HepG2 (cell line): ENCODE results near the gene ZBTB2. TPM values are rescaled to one million over a fixed set of nuclear protein-coding genes. Genes with fewer than 3 reads are reported as not detected.

ENCODE experiments used
- ATAC-seq: fragments of 200-7000 bp; cut with Tn5 transposase; 3 replicates; pipeline ENCODE4 v1.9.1; 2020; ENCODE audit warnings: mild to moderate bottlenecking, moderate library complexity
- BruUV-seq: library from RNA; stranded (reverse); fragments of 400-500 nt; replicated peaks from 2 replicates; lab custom pipeline; 2021; lab: Mats Ljungman, UMichigan
- CTCF ChIA-PET: fragments of 300-600 bp; formaldehyde crosslinking; extraction: SDS; loops from one replicate; lab custom pipeline; 2021; ENCODE audit warnings: low total read pairs, inconsistent platforms, low intra/inter-chr PET ratio; lab: Yijun Ruan, JAX
- POLR2A ChIA-PET: fragments of 350-600 bp; sonication (Branson Sonifier 250); formaldehyde crosslinking; loops from one replicate; lab custom pipeline; 2020; ENCODE audit warnings: antibody characterized with exemption, inconsistent platforms; lab: Yijun Ruan, JAX
- DNase-seq: peaks from one replicate; pipeline ENCODE4 v3.0.0-alpha.2; 2015; ENCODE audit warnings: low spot score
- FAIRE-seq: peaks from 3 replicates; lab custom pipeline; 2011; peaks lifted over from hg19 to GRCh38; lab: Jason Lieb, UNC
- H2AFZ ChIP-seq: one replicate; pipeline ENCODE4 v1.6.1; 2011; ENCODE audit warnings: low read length, inconsistent platforms
- H3K27ac ChIP-seq: fragments of 300-600 bp; 3 replicates; pipeline ENCODE4 v1.8.0; 2011; ENCODE audit warnings: mixed run types, mild to moderate bottlenecking, mixed read lengths, low read length, inconsistent platforms; ENCODE audit not compliant: insufficient read depth; ENCODE audit errors: extremely low read length
- H3K27me3 ChIP-seq, 2 experiments: fragments of 200-600 bp in 1 of 2; 2 replicates in 1 of 2; 3 replicates in 1 of 2; pipeline versions ENCODE4 v1.6.0 to v1.8.0; 2011; ENCODE audit warnings: low read length in 2 of 2, mild to moderate bottlenecking in 2 of 2, moderate library complexity in 2 of 2, inconsistent platforms in 1 of 2; ENCODE audit not compliant: insufficient read depth in 2 of 2, control insufficient read depth in 1 of 2
- H3K36me3 ChIP-seq, 2 experiments: fragments of 200-600 bp in 1 of 2; replicated peaks in 1 of 2; 2 replicates in 1 of 2; 3 replicates in 1 of 2; pipeline versions ENCODE4 v1.5.1 to v1.8.0; 2011; ENCODE audit warnings: low read length in 2 of 2, inconsistent platforms in 1 of 2; ENCODE audit not compliant: insufficient read depth in 2 of 2, control insufficient read depth in 1 of 2
- H3K4me1 ChIP-seq: 2 replicates; pipeline ENCODE4 v1.5.1; 2012; ENCODE audit warnings: low read length, inconsistent platforms; ENCODE audit not compliant: insufficient read depth
- H3K4me2 ChIP-seq: 2 replicates; pipeline ENCODE4 v1.6.0; 2011; ENCODE audit warnings: low read depth, low read length, inconsistent platforms
- H3K4me3 ChIP-seq, 3 experiments: fragments of 200-600 bp in 1 of 3; sonication (generic), shearing (Covaris generic) in 1 of 3; replicated peaks in 1 of 3; 2 replicates each; pipeline ENCODE4 v1.5.1; 2011 to 2016; ENCODE audit warnings: low read length in 3 of 3, inconsistent platforms in 2 of 3, low read depth in 2 of 3, mild to moderate bottlenecking in 2 of 3, control low read depth in 1 of 3, mixed read lengths in 1 of 3; ENCODE audit not compliant: insufficient read depth in 1 of 3
- H3K79me2 ChIP-seq: one replicate; pipeline ENCODE4 v1.6.1; 2011; ENCODE audit warnings: low read length, inconsistent platforms; ENCODE audit not compliant: insufficient read depth
- H3K9ac ChIP-seq: 2 replicates; pipeline ENCODE4 v1.6.0; 2011; ENCODE audit warnings: mild to moderate bottlenecking, low read depth, low read length, inconsistent platforms; ENCODE audit not compliant: insufficient read depth
- H3K9me3 ChIP-seq: 2 replicates; pipeline ENCODE4 v1.5.1; 2012; ENCODE audit warnings: mild to moderate bottlenecking, low read length
- H4K20me1 ChIP-seq: 2 replicates; pipeline ENCODE4 v1.6.0; 2011; ENCODE audit warnings: inconsistent platforms, mild to moderate bottlenecking, low read length, moderate library complexity; ENCODE audit not compliant: insufficient read depth
- ATF7 ChIP-seq, 2 experiments: fragments of 450-650 bp in 1 of 2; sonication (generic) in 1 of 2; formaldehyde crosslinking in 1 of 2; IDR thresholded peaks; 2 replicates each; pipeline versions ENCODE4 v1.4.0 to v1.6.1; 2016 to 2020; ENCODE audit warnings: antibody characterized with exemption in 1 of 2, mild to moderate bottlenecking in 1 of 2, missing genetic modification reagents in 1 of 2
- FOXJ3 ChIP-seq: sonication (generic); formaldehyde crosslinking; IDR thresholded peaks from 2 replicates; pipeline ENCODE4 v1.4.0; 2020; ENCODE audit warnings: missing genetic modification reagents, mild to moderate bottlenecking, borderline replicate concordance
- GABPB1 ChIP-seq: IDR thresholded peaks from 2 replicates; pipeline ENCODE4 v1.6.1; 2016; ENCODE audit warnings: mild to moderate bottlenecking, missing genetic modification reagents, moderate library complexity, missing compliant biosample characterization
- KLF6 ChIP-seq: IDR thresholded peaks from 2 replicates; pipeline ENCODE4 v1.8.0; 2016; ENCODE audit warnings: missing biosample characterization, missing genetic modification reagents
- REL ChIP-seq: sonication (generic); formaldehyde crosslinking; conservative IDR thresholded peaks from 2 replicates; pipeline ENCODE4 v1.8.0; 2022; ENCODE audit warnings: mild to moderate bottlenecking, missing genetic modification reagents, moderate library complexity
- TAF15 ChIP-seq: fragments of 200-400 bp; formaldehyde crosslinking; IDR thresholded peaks from one replicate; pipeline ENCODE4 v1.6.1; 2018; ENCODE audit warnings: mild to moderate bottlenecking, low read depth, low read length; ENCODE audit not compliant: poor library complexity, severe bottlenecking
- ZBTB7B ChIP-seq: sonication (generic); formaldehyde crosslinking; IDR thresholded peaks from 2 replicates; pipeline ENCODE4 v1.4.0; 2020; ENCODE audit warnings: missing genetic modification reagents
- ZFAT ChIP-seq: sonication (generic); formaldehyde crosslinking; conservative IDR thresholded peaks from 2 replicates; pipeline ENCODE4 v1.8.1; 2023; ENCODE audit warnings: missing genetic modification reagents, inconsistent platforms
- ZNF354B ChIP-seq: sonication (generic); formaldehyde crosslinking; IDR thresholded peaks from 2 replicates; pipeline ENCODE4 v1.8.0; 2022; ENCODE audit warnings: mild to moderate bottlenecking, missing genetic modification reagents
- ZNF766 ChIP-seq: sonication (generic); formaldehyde crosslinking; IDR thresholded peaks from 2 replicates; pipeline ENCODE4 v1.5.0; 2020; ENCODE audit warnings: missing genetic modification reagents, borderline replicate concordance
- WGBS: methylation state at CpG from one replicate; pipeline ENCODE4 v1.1.6; 2017; ENCODE audit warnings: low lambda C conversion rate; 5-methylcytosine and 5-hydroxymethylcytosine counted together
- in situ Hi-C: cut with HindIII; loops from 2 replicates; pipeline ENCODE4 v1.10.0; 2017; ENCODE audit warnings: low pct_unique_long_range_greater_than_20kb; ENCODE audit not compliant: extremely low pct_ligation_motif_present
- intact Hi-C: fragments of 100-400 bp; cut with micrococcal nuclease; formaldehyde crosslinking; loops from one replicate; pipeline ENCODE4 v1.10.0; 2022; ENCODE audit not compliant: unreplicated experiment
- polyA plus RNA-seq, 8 experiments: library from polyadenylated mRNA; depleted of rRNA in 3 of 8; stranded (reverse) in 7 of 8; unstranded in 1 of 8; fragments of >200 nt; fragmentation: Illumina TruSeq in 4 of 8; extraction: Trizol in 4 of 8; gene quantifications; 2 replicates each; pipeline versions ENCODE4 v1.2.1 to v1.2.3, GENCODE V29; 2011 to 2016; ENCODE audit warnings: low read depth in 4 of 8, missing spikeins in 1 of 8, mixed read lengths in 1 of 8; ENCODE audit not compliant: insufficient read depth in 1 of 8
- total RNA-seq, 5 experiments: library from RNA; depleted of rRNA; stranded (reverse); fragments of >200 nt; fragmentation: Illumina TruSeq; extraction: Trizol; gene quantifications; 2 replicates each; pipeline ENCODE4 v1.2.3, GENCODE V29; 2016; ENCODE audit warnings: low read depth in 1 of 5
- TF ChIP-seq, protein P1 (sequence below): sonication (generic); formaldehyde crosslinking; IDR thresholded peaks from 2 replicates; pipeline ENCODE4 v1.4.0; 2020; ENCODE audit warnings: missing genetic modification reagents
- TF ChIP-seq, protein P2 (sequence below): sonication (generic); formaldehyde crosslinking; IDR thresholded peaks from 2 replicates; pipeline ENCODE4 v1.5.1; 2020; ENCODE audit warnings: missing genetic modification reagents, mild to moderate bottlenecking, borderline replicate concordance

ZBTB2 gene
- total and polyA plus RNA-seq, 2 of the 13 experiments (the other 11 are each of a cell fraction or from before 2014, with no cell fraction given): 15.4 to 22.8 TPM

DNA sequence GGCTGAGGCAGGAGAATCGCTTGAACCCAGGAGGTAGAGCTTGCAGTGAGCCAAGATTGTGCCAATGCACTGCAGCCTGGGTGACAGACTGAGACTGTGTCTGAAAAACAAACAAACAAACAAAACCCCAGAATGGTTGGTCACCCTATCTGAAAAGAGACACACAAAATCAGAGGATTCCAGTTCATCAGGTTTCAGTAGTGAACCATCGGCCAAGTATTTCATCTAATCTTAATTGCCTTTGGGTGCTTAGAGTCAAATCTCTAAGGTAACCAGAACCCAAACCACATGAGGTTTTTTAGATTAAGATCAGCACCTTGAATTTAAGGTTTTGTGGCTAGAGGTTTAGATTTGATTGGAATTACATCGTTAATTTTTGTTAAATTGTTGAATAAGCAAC lies 8.3 kb upstream of the ZBTB2 start:
- DNase-seq (no peak), ATAC-seq (no peak), FAIRE-seq (no peak)
- WGBS: over 99% methylated on average over 3 of the region's 3 CpGs
- H3K27ac ChIP-seq: no peak overlapping the region
- in situ Hi-C loops: no loop called here
- no peak overlapping the region for H3K4me3 ChIP-seq
- H3K4me1 ChIP-seq: peaks cover 33% of the 10 kb centered on the region
- H3K27me3 ChIP-seq: no peaks in the 10 kb centered on the region
- H3K79me2 ChIP-seq: peaks cover 78% of the 10 kb centered on the region
- intact Hi-C loops: loop anchor here (10.0 kb wide), 1 partner anchor 1585 kb away; the partner anchor contains the start of gene FBXO5
- no peak overlapping the region for H2AFZ ChIP-seq
- H3K36me3 ChIP-seq: peaks cover 0 to 3% of the 10 kb centered on the region in 2 experiments; a peak in 4 of 5 replicates
- no peak overlapping the region for H3K4me2 ChIP-seq
- BruUV-seq: no TSS peak
- POLR2A ChIA-PET: interaction anchor here (1.1 kb wide), 2 partner anchors 9 to 10 kb away, joined by 3 read pairs; no protein-coding TSS in a partner anchor
- H4K20me1 ChIP-seq: peaks cover 5% of the 10 kb centered on the region; the same call in 1 of the 2 replicates
- CTCF ChIA-PET: no interaction called here
- H3K9me3 ChIP-seq: no peaks in the 10 kb centered on the region
- TF ChIP-seq REL (CRISPR knock-in tag): no peak
- TF ChIP-seq, protein P1, sequence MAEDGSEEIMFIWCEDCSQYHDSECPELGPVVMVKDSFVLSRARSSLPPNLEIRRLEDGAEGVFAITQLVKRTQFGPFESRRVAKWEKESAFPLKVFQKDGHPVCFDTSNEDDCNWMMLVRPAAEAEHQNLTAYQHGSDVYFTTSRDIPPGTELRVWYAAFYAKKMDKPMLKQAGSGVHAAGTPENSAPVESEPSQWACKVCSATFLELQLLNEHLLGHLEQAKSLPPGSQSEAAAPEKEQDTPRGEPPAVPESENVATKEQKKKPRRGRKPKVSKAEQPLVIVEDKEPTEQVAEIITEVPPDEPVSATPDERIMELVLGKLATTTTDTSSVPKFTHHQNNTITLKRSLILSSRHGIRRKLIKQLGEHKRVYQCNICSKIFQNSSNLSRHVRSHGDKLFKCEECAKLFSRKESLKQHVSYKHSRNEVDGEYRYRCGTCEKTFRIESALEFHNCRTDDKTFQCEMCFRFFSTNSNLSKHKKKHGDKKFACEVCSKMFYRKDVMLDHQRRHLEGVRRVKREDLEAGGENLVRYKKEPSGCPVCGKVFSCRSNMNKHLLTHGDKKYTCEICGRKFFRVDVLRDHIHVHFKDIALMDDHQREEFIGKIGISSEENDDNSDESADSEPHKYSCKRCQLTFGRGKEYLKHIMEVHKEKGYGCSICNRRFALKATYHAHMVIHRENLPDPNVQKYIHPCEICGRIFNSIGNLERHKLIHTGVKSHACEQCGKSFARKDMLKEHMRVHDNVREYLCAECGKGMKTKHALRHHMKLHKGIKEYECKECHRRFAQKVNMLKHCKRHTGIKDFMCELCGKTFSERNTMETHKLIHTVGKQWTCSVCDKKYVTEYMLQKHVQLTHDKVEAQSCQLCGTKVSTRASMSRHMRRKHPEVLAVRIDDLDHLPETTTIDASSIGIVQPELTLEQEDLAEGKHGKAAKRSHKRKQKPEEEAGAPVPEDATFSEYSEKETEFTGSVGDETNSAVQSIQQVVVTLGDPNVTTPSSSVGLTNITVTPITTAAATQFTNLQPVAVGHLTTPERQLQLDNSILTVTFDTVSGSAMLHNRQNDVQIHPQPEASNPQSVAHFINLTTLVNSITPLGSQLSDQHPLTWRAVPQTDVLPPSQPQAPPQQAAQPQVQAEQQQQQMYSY: no peak
- TF ChIP-seq TAF15: no peak
- TF ChIP-seq, protein P2, sequence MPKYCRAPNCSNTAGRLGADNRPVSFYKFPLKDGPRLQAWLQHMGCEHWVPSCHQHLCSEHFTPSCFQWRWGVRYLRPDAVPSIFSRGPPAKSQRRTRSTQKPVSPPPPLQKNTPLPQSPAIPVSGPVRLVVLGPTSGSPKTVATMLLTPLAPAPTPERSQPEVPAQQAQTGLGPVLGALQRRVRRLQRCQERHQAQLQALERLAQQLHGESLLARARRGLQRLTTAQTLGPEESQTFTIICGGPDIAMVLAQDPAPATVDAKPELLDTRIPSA (CRISPR knock-in tag): no peak
- no peak for TF ChIP-seq KLF6 (CRISPR knock-in tag)
- no peak for TF ChIP-seq GABPB1 (CRISPR knock-in tag)
- TF ChIP-seq ZFAT (CRISPR knock-in tag): no peak
- TF ChIP-seq ZNF354B (CRISPR knock-in tag): no peak
- no peak for TF ChIP-seq ZNF766
- no peak for TF ChIP-seq FOXJ3 (CRISPR knock-in tag)
- TF ChIP-seq ATF7 (IDR thresholded peaks at IDR 0.05): no peak
- no peak for TF ChIP-seq ATF7 (CRISPR knock-in tag; IDR thresholded peaks at IDR 0.05)
- no peak for TF ChIP-seq ZBTB7B
- no peak overlapping the region for H3K9ac ChIP-seq
